ENCODE results near the gene CRADD. TPM values are rescaled to one million over a fixed set of nuclear protein-coding genes. Genes with fewer than 3 reads are reported as not detected.

The CRADD gene
- total RNA-seq, 6 experiments from 2014 or later: 17.2 to 65.3 (median 30.8) TPM

DNA sequence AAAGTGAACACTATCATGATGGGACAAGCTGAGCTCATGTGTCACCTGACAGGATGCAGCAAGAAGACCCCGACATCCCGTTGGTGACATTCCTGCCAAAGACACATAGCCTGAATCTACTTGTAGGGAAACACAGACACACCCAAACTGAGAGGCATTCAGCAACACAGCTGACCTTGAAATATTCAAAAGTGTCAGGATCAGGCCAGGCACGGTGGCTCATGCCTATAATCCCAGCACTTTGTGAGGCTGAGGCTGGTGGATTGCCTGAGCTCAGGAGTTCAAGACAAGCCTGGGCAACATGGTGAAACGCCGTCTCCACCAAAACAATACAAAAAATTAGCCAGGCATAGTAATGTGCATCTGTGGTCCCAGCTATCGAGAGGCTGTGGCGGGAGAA, 239.2 kb downstream of the CRADD start:
- WGBS (ENCODE audit: insufficient coverage, low coverage, low lambda C conversion rate, missing lambda C conversion rate): 69% methylated on average over 7 of the region's 7 CpGs
- intact Hi-C loops (cut with DNase I): no loop called here
- no peak for ATAC-seq

DNA sequence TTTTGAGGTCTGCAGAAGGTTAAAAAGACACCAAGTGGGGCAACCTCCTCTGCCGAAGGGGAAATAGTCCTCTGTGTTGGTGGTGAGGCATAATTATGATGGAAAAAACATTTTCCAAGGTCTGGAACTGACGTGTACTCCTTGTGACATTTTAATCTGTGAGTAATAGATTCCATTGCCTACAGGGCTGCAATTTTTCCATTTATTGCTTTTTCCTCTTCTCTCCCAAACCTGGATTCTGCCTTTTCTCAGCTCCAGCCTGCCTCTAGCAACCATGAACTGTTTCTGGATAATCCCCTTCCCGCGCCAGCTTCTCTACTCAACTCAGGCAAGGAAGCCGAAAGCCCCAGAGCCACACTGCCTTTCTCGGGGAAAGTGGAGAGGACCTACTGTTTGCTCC, 241.1 kb downstream of the CRADD start:
- 68% methylated on average over 6 of the region's 6 CpGs for WGBS (ENCODE audit: insufficient coverage, low coverage, low lambda C conversion rate, missing lambda C conversion rate)
- no peak overlapping the region for H3K4me3 ChIP-seq
- DNase-seq: no peak
- ATAC-seq: no peak
- H3K9me3 ChIP-seq: no peaks in the 10 kb centered on the region
- H3K36me3 ChIP-seq: no peaks in the 10 kb centered on the region
- TF ChIP-seq, protein P1, sequence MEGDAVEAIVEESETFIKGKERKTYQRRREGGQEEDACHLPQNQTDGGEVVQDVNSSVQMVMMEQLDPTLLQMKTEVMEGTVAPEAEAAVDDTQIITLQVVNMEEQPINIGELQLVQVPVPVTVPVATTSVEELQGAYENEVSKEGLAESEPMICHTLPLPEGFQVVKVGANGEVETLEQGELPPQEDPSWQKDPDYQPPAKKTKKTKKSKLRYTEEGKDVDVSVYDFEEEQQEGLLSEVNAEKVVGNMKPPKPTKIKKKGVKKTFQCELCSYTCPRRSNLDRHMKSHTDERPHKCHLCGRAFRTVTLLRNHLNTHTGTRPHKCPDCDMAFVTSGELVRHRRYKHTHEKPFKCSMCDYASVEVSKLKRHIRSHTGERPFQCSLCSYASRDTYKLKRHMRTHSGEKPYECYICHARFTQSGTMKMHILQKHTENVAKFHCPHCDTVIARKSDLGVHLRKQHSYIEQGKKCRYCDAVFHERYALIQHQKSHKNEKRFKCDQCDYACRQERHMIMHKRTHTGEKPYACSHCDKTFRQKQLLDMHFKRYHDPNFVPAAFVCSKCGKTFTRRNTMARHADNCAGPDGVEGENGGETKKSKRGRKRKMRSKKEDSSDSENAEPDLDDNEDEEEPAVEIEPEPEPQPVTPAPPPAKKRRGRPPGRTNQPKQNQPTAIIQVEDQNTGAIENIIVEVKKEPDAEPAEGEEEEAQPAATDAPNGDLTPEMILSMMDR (IDR thresholded peaks at IDR 0.05): no peak
- TF ChIP-seq POLR2A (IDR thresholded peaks at IDR 0.05): no peak
- no peaks in the 10 kb centered on the region for H3K4me1 ChIP-seq
- no peaks in the 10 kb centered on the region for H3K27me3 ChIP-seq
- intact Hi-C loops (cut with DNase I): no loop called here
- H3K27ac ChIP-seq: no peak overlapping the region

More for the DNA sequence above, 239.2 kb downstream of the CRADD start:
- no peak overlapping the region for H3K27ac ChIP-seq
- no peaks in the 10 kb centered on the region for H3K9me3 ChIP-seq
- no peak for DNase-seq
- H3K27me3 ChIP-seq: no peaks in the 10 kb centered on the region
- H3K4me3 ChIP-seq: no peak overlapping the region
- H3K4me1 ChIP-seq: no peaks in the 10 kb centered on the region
- TF ChIP-seq POLR2A (IDR thresholded peaks at IDR 0.05): no peak
- TF ChIP-seq, protein P1 (IDR thresholded peaks at IDR 0.05): no peak
- no peaks in the 10 kb centered on the region for H3K36me3 ChIP-seq

DNA sequence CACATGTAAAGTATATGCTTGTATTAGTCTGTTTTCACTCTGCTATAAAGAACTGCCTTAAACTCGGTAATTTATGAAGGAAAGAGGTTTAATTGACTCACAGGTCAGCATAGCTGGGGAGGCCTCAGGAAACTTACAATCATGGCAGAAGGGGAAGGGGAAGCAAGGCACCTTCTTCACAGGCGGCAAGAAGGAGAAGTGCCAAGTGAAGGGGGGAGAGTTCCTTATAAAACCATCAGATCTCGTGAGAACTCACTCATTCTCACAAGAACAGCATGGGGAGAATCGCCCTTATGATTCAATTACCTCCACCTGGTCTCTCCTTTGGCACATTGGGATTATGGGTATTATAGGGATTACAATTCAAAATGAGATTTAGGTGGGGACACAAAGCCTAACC, 241.7 kb downstream of the CRADD start:
- TF ChIP-seq, protein P1 (IDR thresholded peaks at IDR 0.05): no peak
- H3K36me3 ChIP-seq: no peaks in the 10 kb centered on the region
- H3K27ac ChIP-seq: no peak overlapping the region
- H3K4me1 ChIP-seq: no peaks in the 10 kb centered on the region
- H3K9me3 ChIP-seq: no peaks in the 10 kb centered on the region
- H3K27me3 ChIP-seq: no peaks in the 10 kb centered on the region
- no peak for DNase-seq
- WGBS (ENCODE audit: insufficient coverage, low coverage, low lambda C conversion rate, missing lambda C conversion rate): 84% methylated on average over 3 of the region's 4 CpGs
- H3K4me3 ChIP-seq: no peak overlapping the region
- ATAC-seq: no peak
- intact Hi-C loops (cut with DNase I): no loop called here

DNA sequence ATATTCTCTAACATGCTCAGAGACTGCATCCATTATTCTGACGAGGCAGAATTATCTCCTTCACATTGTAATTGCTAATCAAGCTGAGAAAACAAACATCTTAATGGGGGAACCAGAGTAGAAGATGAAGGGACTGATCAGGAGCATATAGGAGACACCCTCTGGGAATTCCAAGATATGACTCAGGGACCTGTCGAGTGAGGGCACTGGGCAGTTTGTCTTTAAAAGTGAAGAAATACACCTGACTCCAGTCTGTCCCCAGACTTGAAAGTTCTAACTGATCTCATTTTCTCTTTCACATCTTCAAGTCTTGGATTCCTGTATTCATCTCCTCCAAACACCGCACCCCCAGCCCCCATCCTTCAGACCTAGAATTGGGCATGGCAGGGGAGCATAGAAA, 244.3 kb downstream of the CRADD start:
- Histone ChIP-seq H3K36me3 (no peaks in the 10 kb centered on the region), H3K9me3 (peaks cover 0 to 4% (median 0%) of the 10 kb centered on the region in 4 donors), H3K27ac (no peak overlapping the region), H3K4me3 (no peak overlapping the region), H3K27me3 (no peaks in the 10 kb centered on the region), H3K4me1 (no peaks in the 10 kb centered on the region)
- ATAC-seq (no peak), DNase-seq (no peak)
- intact Hi-C loops (cut with DNase I): no loop called here
- WGBS (ENCODE audit: insufficient coverage, low coverage, low lambda C conversion rate, missing lambda C conversion rate): 76% methylated on average over 3 of the region's 3 CpGs
- no peak for TF ChIP-seq POLR2A (IDR thresholded peaks at IDR 0.05)
- TF ChIP-seq, protein P1 (IDR thresholded peaks at IDR 0.05): no peak

DNA sequence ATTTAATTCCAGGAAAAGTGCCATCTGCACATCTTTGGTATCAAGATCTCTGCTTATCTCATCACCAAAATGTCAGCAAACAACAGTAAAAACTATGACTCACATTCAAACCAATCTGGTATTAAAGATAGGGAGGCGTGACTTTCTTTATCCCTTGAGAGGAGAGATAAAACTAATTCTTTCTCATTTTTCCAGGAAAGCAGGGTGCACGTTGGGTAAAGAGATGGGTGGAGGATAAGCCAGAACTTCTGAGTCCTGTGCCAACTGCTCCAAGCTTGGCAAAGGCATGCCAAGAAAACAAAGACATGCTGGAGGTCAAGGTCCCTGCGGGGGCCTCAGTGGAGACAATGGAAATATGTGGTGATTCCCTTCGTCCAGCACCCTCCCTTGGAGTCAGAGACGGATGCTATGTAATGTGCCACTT, 245.4 kb downstream of the CRADD start:
- TF ChIP-seq POLR2A (IDR thresholded peaks at IDR 0.05): no peak
- TF ChIP-seq, protein P1 (IDR thresholded peaks at IDR 0.05): no peak
- Histone ChIP-seq H3K4me3 (no peak overlapping the region), H3K27ac (no peak overlapping the region), H3K27me3 (no peaks in the 10 kb centered on the region), H3K36me3 (no peaks in the 10 kb centered on the region), H3K4me1 (no peaks in the 10 kb centered on the region), H3K9me3 (peaks cover 0 to 4% (median 0%) of the 10 kb centered on the region in 4 donors)
- DNase-seq (no peak), ATAC-seq (no peak)
- intact Hi-C loops (cut with DNase I): no loop called here
- WGBS (ENCODE audit: insufficient coverage, low coverage, low lambda C conversion rate, missing lambda C conversion rate): 81% methylated on average over 5 of the region's 5 CpGs
